OCI-LY1 (cell line): ENCODE results near the gene ANKS3.

ENCODE experiments used
- EZH2 ChIP-seq: fragments of 200-600 bp; sonication (generic), shearing (Covaris generic); IDR thresholded peaks from 2 replicates; pipeline ENCODE4 v1.8.0; 2017; ENCODE audit warnings: borderline replicate concordance, mixed run types, mild to moderate bottlenecking, antibody characterized with exemption, low read length, moderate library complexity, mixed read lengths
- TF ChIP-seq, protein P1 (sequence below): fragments of 200-600 bp; sonication (generic), shearing (Covaris generic); IDR thresholded peaks from 2 replicates; pipeline ENCODE4 v1.5.1; 2017; ENCODE audit warnings: mild to moderate bottlenecking, antibody characterized with exemption, low read length, moderate library complexity, mixed read lengths

DNA sequence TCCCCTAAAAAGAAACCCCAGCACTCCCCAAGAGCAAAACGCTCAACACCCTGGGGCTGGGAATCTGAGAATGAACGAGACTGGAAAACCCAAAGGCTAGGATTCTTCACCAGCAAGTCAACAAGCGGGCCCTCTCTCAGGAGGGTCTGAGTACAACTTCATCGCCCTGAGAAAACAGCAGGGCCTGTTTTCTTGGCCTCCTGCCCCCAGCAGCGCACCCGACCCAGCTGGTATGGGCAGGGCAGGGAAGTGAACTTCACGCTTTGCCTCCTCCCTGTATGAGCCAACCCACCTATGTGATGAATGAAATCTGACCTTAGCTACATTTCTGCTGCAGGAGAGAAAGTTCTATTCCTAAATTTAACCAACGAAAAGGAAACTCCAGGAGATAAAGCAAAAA lies 29.6 kb downstream of the ANKS3 start:
- TF ChIP-seq, protein P1, sequence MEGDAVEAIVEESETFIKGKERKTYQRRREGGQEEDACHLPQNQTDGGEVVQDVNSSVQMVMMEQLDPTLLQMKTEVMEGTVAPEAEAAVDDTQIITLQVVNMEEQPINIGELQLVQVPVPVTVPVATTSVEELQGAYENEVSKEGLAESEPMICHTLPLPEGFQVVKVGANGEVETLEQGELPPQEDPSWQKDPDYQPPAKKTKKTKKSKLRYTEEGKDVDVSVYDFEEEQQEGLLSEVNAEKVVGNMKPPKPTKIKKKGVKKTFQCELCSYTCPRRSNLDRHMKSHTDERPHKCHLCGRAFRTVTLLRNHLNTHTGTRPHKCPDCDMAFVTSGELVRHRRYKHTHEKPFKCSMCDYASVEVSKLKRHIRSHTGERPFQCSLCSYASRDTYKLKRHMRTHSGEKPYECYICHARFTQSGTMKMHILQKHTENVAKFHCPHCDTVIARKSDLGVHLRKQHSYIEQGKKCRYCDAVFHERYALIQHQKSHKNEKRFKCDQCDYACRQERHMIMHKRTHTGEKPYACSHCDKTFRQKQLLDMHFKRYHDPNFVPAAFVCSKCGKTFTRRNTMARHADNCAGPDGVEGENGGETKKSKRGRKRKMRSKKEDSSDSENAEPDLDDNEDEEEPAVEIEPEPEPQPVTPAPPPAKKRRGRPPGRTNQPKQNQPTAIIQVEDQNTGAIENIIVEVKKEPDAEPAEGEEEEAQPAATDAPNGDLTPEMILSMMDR: no peak
- TF ChIP-seq EZH2: no peak
